ENCODE results near the gene AKR1B15.

- no peak for TF ChIP-seq RFX5 (IDR thresholded peaks at IDR 0.05; ENCODE audit: low read length)
- no peak for TF ChIP-seq POLR2AphosphoS5 (IDR thresholded peaks at IDR 0.05; ENCODE audit: low read depth, low read length)
- no peak for TF ChIP-seq CTCF (IDR thresholded peaks at IDR 0.05)
- no peak for TF ChIP-seq MAX (IDR thresholded peaks at IDR 0.05; ENCODE audit: low read depth)
- TF ChIP-seq USF2 (IDR thresholded peaks at IDR 0.05; ENCODE audit: borderline replicate concordance, low read depth, low read length), result no peak
- no peak for TF ChIP-seq RXRA (IDR thresholded peaks at IDR 0.05; ENCODE audit: borderline replicate concordance, low read depth)
Measured at GRCh38 chr7:134611611-134612151, 62.8 kb downstream of the AKR1B15 start.

Measured in SK-N-SH (cell line).